HepG2 (cell line): ENCODE data around the gene TAAR1. TPM values are rescaled to one million over a fixed set of nuclear protein-coding genes. Genes with fewer than 3 reads are reported as not detected.
"Not testable (repeated sequence)": the region's sequence is repeated elsewhere in the genome, so short reads cannot be mapped to it uniquely, and the experiment has no call there.

Experiments
- ATAC-seq: fragments of 200-7000 bp; cut with Tn5 transposase; 3 replicates; pipeline ENCODE4 v1.9.1; 2020; ENCODE audit warnings: mild to moderate bottlenecking, moderate library complexity
- BruUV-seq: library from RNA; stranded (reverse); fragments of 400-500 nt; replicated peaks from 2 replicates; lab custom pipeline; 2021; lab: Mats Ljungman, UMichigan
- CTCF ChIA-PET: fragments of 300-600 bp; formaldehyde crosslinking; extraction: SDS; loops from one replicate; lab custom pipeline; 2021; ENCODE audit warnings: low total read pairs, inconsistent platforms, low intra/inter-chr PET ratio; lab: Yijun Ruan, JAX
- POLR2A ChIA-PET: fragments of 350-600 bp; sonication (Branson Sonifier 250); formaldehyde crosslinking; loops from one replicate; lab custom pipeline; 2020; ENCODE audit warnings: antibody characterized with exemption, inconsistent platforms; lab: Yijun Ruan, JAX
- DNase-seq: peaks from one replicate; pipeline ENCODE4 v3.0.0-alpha.2; 2015; ENCODE audit warnings: low spot score
- FAIRE-seq: peaks from 3 replicates; lab custom pipeline; 2011; peaks lifted over from hg19 to GRCh38; lab: Jason Lieb, UNC
- H2AFZ ChIP-seq: one replicate; pipeline ENCODE4 v1.6.1; 2011; ENCODE audit warnings: low read length, inconsistent platforms
- H3K27ac ChIP-seq: fragments of 300-600 bp; 3 replicates; pipeline ENCODE4 v1.8.0; 2011; ENCODE audit warnings: mixed run types, mild to moderate bottlenecking, mixed read lengths, low read length, inconsistent platforms; ENCODE audit not compliant: insufficient read depth; ENCODE audit errors: extremely low read length
- H3K27me3 ChIP-seq, 2 experiments: fragments of 200-600 bp in 1 of 2; 2 replicates in 1 of 2; 3 replicates in 1 of 2; pipeline versions ENCODE4 v1.6.0 to v1.8.0; 2011; ENCODE audit warnings: low read length in 2 of 2, mild to moderate bottlenecking in 2 of 2, moderate library complexity in 2 of 2, inconsistent platforms in 1 of 2; ENCODE audit not compliant: insufficient read depth in 2 of 2, control insufficient read depth in 1 of 2
- H3K36me3 ChIP-seq, 2 experiments: fragments of 200-600 bp in 1 of 2; replicated peaks in 1 of 2; 2 replicates in 1 of 2; 3 replicates in 1 of 2; pipeline versions ENCODE4 v1.5.1 to v1.8.0; 2011; ENCODE audit warnings: low read length in 2 of 2, inconsistent platforms in 1 of 2; ENCODE audit not compliant: insufficient read depth in 2 of 2, control insufficient read depth in 1 of 2
- H3K4me1 ChIP-seq: 2 replicates; pipeline ENCODE4 v1.5.1; 2012; ENCODE audit warnings: low read length, inconsistent platforms; ENCODE audit not compliant: insufficient read depth
- H3K4me2 ChIP-seq: 2 replicates; pipeline ENCODE4 v1.6.0; 2011; ENCODE audit warnings: low read depth, low read length, inconsistent platforms
- H3K4me3 ChIP-seq, 3 experiments: fragments of 200-600 bp in 1 of 3; sonication (generic), shearing (Covaris generic) in 1 of 3; replicated peaks in 1 of 3; 2 replicates each; pipeline ENCODE4 v1.5.1; 2011 to 2016; ENCODE audit warnings: low read length in 3 of 3, inconsistent platforms in 2 of 3, low read depth in 2 of 3, mild to moderate bottlenecking in 2 of 3, control low read depth in 1 of 3, mixed read lengths in 1 of 3; ENCODE audit not compliant: insufficient read depth in 1 of 3
- H3K79me2 ChIP-seq: one replicate; pipeline ENCODE4 v1.6.1; 2011; ENCODE audit warnings: low read length, inconsistent platforms; ENCODE audit not compliant: insufficient read depth
- H3K9ac ChIP-seq: 2 replicates; pipeline ENCODE4 v1.6.0; 2011; ENCODE audit warnings: mild to moderate bottlenecking, low read depth, low read length, inconsistent platforms; ENCODE audit not compliant: insufficient read depth
- H3K9me3 ChIP-seq: 2 replicates; pipeline ENCODE4 v1.5.1; 2012; ENCODE audit warnings: mild to moderate bottlenecking, low read length
- H4K20me1 ChIP-seq: 2 replicates; pipeline ENCODE4 v1.6.0; 2011; ENCODE audit warnings: inconsistent platforms, mild to moderate bottlenecking, low read length, moderate library complexity; ENCODE audit not compliant: insufficient read depth
- JUN ChIP-seq: sonication (generic); formaldehyde crosslinking; IDR thresholded peaks from 2 replicates; pipeline ENCODE4 v1.4.0; 2020; ENCODE audit warnings: mild to moderate bottlenecking, missing genetic modification reagents
- KLF9 ChIP-seq: IDR thresholded peaks from 2 replicates; pipeline ENCODE4 v1.6.1; 2016; ENCODE audit warnings: low read depth
- PBX2 ChIP-seq: IDR thresholded peaks from 2 replicates; pipeline ENCODE4 v1.6.1; 2016; ENCODE audit warnings: control low read depth
- POLR2G ChIP-seq: fragments of 200-400 bp; formaldehyde crosslinking; IDR thresholded peaks from 2 replicates; pipeline ENCODE4 v1.6.1; 2018; ENCODE audit warnings: mild to moderate bottlenecking, low read depth, low read length, moderate library complexity
- RCOR2 ChIP-seq: IDR thresholded peaks from 2 replicates; pipeline ENCODE4 v1.6.1; 2016; ENCODE audit warnings: missing biosample characterization, missing genetic modification reagents
- SPEN ChIP-seq: sonication (generic); formaldehyde crosslinking; IDR thresholded peaks from 2 replicates; pipeline ENCODE4 v1.5.1; 2020; ENCODE audit warnings: low read depth, mild to moderate bottlenecking, missing genetic modification reagents
- TFDP2 ChIP-seq: sonication (generic); formaldehyde crosslinking; IDR thresholded peaks from 2 replicates; pipeline ENCODE4 v1.4.0; 2020; ENCODE audit warnings: missing genetic modification reagents
- ZFY ChIP-seq: sonication (generic); formaldehyde crosslinking; IDR thresholded peaks from 2 replicates; pipeline ENCODE4 v1.4.0; 2020; ENCODE audit warnings: missing genetic modification reagents
- ZNF550 ChIP-seq: sonication (generic); formaldehyde crosslinking; IDR thresholded peaks from 2 replicates; pipeline ENCODE4 v1.4.0; 2020; ENCODE audit warnings: mild to moderate bottlenecking, missing genetic modification reagents, borderline replicate concordance
- ZNF660 ChIP-seq: sonication (generic); formaldehyde crosslinking; IDR thresholded peaks from 2 replicates; pipeline ENCODE4 v1.5.1; 2020; ENCODE audit warnings: mild to moderate bottlenecking, low read depth, missing genetic modification reagents, borderline replicate concordance
- ZNF674 ChIP-seq: sonication (generic); formaldehyde crosslinking; IDR thresholded peaks from 2 replicates; pipeline ENCODE4 v1.5.0; 2020; ENCODE audit warnings: low read depth, mild to moderate bottlenecking, missing genetic modification reagents
- ZNF761 ChIP-seq: sonication (generic); formaldehyde crosslinking; conservative IDR thresholded peaks from 2 replicates; pipeline ENCODE4 v1.4.0; 2020; ENCODE audit warnings: mild to moderate bottlenecking, missing genetic modification reagents
- ZSCAN29 ChIP-seq: sonication (generic); formaldehyde crosslinking; conservative IDR thresholded peaks from 2 replicates; pipeline ENCODE4 v1.4.0; 2020; ENCODE audit warnings: mild to moderate bottlenecking, missing genetic modification reagents
- WGBS: methylation state at CpG from one replicate; pipeline ENCODE4 v1.1.6; 2017; ENCODE audit warnings: low lambda C conversion rate; 5-methylcytosine and 5-hydroxymethylcytosine counted together
- in situ Hi-C: cut with HindIII; loops from 2 replicates; pipeline ENCODE4 v1.10.0; 2017; ENCODE audit warnings: low pct_unique_long_range_greater_than_20kb; ENCODE audit not compliant: extremely low pct_ligation_motif_present
- intact Hi-C: fragments of 100-400 bp; cut with micrococcal nuclease; formaldehyde crosslinking; loops from one replicate; pipeline ENCODE4 v1.10.0; 2022; ENCODE audit not compliant: unreplicated experiment
- polyA plus RNA-seq, 8 experiments: library from polyadenylated mRNA; depleted of rRNA in 3 of 8; stranded (reverse) in 7 of 8; unstranded in 1 of 8; fragments of >200 nt; fragmentation: Illumina TruSeq in 4 of 8; extraction: Trizol in 4 of 8; gene quantifications; 2 replicates each; pipeline versions ENCODE4 v1.2.1 to v1.2.3, GENCODE V29; 2011 to 2016; ENCODE audit warnings: low read depth in 4 of 8, missing spikeins in 1 of 8, mixed read lengths in 1 of 8; ENCODE audit not compliant: insufficient read depth in 1 of 8
- total RNA-seq, 5 experiments: library from RNA; depleted of rRNA; stranded (reverse); fragments of >200 nt; fragmentation: Illumina TruSeq; extraction: Trizol; gene quantifications; 2 replicates each; pipeline ENCODE4 v1.2.3, GENCODE V29; 2016; ENCODE audit warnings: low read depth in 1 of 5

Gene TAAR1
- total and polyA plus RNA-seq, 2 of the 13 experiments (the other 11 are each of a cell fraction or from before 2014, with no cell fraction given), result not detected

- Histone ChIP-seq H4K20me1 (no peaks in the 10 kb centered on the region), H3K4me3 (no peak overlapping the region), H3K27me3 (no peaks in the 10 kb centered on the region), H3K79me2 (no peaks in the 10 kb centered on the region)
- DNase-seq, result no peak
- POLR2A ChIA-PET, result no interaction called here
- intact Hi-C loops, result loop anchor here (5.0 kb wide), 1 partner anchor 46 kb away; no protein-coding TSS in a partner anchor
- TF ChIP-seq SPEN (no peak), ZFY (CRISPR knock-in tag) (no peak), ZNF761 (CRISPR knock-in tag) (no peak), ZNF550 (CRISPR knock-in tag) (no peak), RCOR2 (no peak), KLF9 (CRISPR knock-in tag) (no peak), ZNF674 (CRISPR knock-in tag) (no peak), POLR2G (no peak), TFDP2 (CRISPR knock-in tag) (no peak), ZSCAN29 (no peak), ZNF660 (CRISPR knock-in tag) (no peak), PBX2 (CRISPR knock-in tag) (no peak), JUN (CRISPR knock-in tag) (no peak)
- TF ChIP-seq, all 625 proteins: peak for 0
- ATAC-seq (no peak), FAIRE-seq (no peak)
- CTCF ChIA-PET, result no interaction called here
- Histone ChIP-seq H3K4me1 (no peaks in the 10 kb centered on the region), H3K9ac (no peak overlapping the region), H3K36me3 (no peaks in the 10 kb centered on the region), H2AFZ (no peak overlapping the region), H3K9me3 (no peaks in the 10 kb centered on the region), H3K27ac (no peak overlapping the region), H3K4me2 (no peak overlapping the region)
- WGBS, result 31% methylated on average over 3 of the region's 3 CpGs
- BruUV-seq, result no TSS peak
- in situ Hi-C loops, result no loop called here
These were observed 15.4 kb downstream of the TAAR1 start for GRCh38 chr6:132643547-132643946.

GRCh38 chr6:132637135-132637534 lies 21.8 kb downstream of the TAAR1 start:
- FAIRE-seq, H3K4me3 ChIP-seq, intact Hi-C loops, H3K27ac ChIP-seq, H2AFZ ChIP-seq, H3K36me3 ChIP-seq, H3K27me3 ChIP-seq, H3K79me2 ChIP-seq, CTCF ChIA-PET, H3K4me2 ChIP-seq, H3K9ac ChIP-seq, DNase-seq, BruUV-seq, POLR2A ChIA-PET, ATAC-seq, H4K20me1 ChIP-seq, in situ Hi-C loops, H3K9me3 ChIP-seq: not testable (repeated sequence)
- H3K4me1 ChIP-seq, result peaks cover 20% of the 10 kb centered on the region
- 13% methylated on average over 1 of the region's 1 CpG for WGBS
